GM19455 (cell line): Measurements from ENCODE around the gene SH3D19.

Source experiments
- ATAC-seq: cut with Tn5 transposase; IDR thresholded peaks from one replicate; pipeline ENCODE4 v1.9.1; 2021; ENCODE audit not compliant: unreplicated experiment

The SH3D19 gene

DNA sequence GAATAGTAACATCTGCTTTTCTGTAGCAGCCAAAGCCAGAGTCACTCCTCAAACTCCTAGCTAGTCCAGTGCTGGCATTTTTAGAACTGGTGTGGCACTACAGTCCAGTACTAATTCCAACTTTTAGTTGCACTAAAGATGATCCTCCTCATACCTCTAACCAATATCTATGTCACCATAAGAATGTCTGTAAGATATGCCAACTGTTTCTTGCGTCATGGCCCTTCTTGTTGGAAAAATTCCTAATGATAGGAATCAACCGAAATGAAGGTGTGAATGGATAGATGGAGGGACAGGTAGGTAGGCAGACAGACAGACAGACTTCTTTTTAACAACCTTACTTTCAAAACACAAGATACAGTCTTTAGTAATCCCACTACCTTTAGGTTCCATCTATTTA, 123.0 kb downstream of the SH3D19 start:
- no peak for ATAC-seq

DNA sequence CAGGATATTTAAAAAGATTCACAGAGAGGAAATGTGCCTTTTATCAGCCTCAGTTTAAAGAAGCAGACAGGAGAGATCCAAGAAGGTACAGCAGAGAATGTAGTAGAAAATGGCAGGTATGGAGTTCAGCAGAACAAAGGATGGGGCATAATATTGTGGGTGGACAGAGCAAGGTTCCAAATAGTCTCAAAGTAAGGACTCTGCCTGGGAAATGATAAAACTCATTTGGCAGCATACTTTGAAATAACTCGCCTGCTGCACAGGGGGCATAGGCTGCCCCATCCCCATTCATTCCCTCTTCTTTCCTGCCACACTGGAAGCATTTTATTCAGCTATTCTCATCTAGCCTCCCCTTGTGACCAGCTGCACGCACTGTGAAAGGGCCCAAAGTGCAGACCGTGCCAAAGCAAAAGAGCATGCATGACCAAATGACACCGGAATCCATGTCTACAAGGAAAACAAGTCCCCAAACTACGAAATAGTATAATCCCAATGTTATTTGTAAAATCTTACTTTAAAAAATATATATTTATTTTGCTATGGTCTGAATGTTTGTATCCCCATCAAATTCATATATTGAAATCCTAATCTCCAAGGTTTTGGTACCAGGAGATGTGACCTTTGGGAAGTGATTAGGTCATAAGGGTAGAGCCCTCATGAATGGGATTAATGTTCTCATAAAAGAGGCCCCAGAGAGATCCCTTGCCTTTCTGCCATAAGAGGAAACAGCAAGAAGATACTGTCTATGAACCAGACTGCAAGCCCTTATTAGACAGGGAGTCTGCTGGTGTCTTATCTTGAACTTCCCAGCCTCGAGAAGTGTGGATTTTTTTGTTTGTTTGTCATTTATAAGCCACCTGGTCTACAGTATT, 125.8 kb downstream of the SH3D19 start:
- ATAC-seq: no peak

DNA sequence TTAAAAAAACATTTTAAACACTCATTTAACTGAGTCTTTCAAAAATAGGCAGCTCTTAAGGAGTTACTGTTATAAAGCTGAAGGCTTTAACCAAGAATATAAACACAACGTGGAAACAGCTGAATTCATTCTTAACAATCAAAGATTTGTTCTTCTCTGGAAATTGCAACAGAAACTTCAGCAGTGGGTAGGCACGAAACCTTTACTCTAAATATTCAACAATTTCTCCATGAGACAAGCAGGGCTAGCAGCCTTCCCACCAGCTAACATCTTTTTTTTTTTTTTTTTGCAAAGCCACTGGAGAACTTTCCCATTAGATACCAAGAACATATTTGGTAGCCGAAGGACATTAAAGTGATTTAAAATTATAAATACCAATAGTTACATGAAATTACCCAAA, 126.7 kb downstream of the SH3D19 start:
- ATAC-seq: no peak

DNA sequence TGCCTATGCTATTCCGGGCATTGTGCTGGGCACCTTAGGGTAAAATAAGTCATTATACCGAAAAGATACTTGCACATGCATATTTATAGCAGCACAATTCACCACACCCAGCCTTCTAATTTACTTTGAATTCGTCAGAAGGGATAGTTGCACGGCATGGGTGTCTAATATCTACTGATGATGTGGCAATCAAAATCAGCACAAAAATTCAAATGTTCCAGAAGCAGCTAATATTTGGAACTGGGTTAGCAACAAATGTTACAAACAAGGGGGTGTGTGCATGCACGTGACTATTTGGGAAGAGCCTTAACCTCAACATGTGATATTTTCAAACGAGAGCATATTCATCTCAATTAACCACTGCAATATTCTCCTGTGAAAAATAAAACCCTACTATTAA, 128.2 kb downstream of the SH3D19 start:
- no peak for ATAC-seq

DNA sequence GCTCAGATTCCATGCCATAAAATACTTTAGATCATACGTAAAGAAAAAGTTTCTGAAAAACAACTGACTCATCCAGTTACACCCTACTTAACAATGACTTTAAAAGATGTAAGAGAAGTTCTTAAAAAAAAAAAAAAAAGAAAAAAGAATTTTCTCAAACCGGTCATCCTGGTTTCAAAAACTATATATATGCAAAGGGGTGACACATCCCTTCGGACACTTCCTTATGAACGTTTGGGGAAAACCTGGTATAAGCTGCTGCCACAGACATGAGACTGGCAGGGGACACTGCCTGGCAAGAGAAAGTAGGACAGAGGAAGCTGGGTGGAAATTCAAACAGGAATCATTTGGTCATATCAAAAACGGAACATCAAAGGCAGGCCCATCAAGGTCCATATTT, 129.6 kb downstream of the SH3D19 start:
- no peak for ATAC-seq

DNA sequence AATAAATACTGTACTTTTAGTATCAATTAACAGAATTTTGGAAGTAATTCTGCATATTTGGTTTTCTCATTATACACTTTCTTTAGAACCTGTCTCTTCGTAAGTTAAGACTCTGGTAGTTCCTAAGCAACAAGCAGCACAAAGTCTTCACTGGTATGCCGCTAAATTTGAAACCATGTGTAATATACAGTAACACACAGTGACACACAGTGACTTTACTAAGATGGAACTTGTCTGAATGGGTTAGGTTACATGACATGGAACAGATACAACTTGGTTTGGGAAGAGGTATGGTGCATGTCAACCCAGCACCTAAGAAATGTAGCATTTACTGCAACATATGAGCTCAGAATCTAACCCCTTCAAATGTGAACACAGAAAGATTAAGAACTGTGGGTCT, 132.0 kb downstream of the SH3D19 start:
- no peak for ATAC-seq

DNA sequence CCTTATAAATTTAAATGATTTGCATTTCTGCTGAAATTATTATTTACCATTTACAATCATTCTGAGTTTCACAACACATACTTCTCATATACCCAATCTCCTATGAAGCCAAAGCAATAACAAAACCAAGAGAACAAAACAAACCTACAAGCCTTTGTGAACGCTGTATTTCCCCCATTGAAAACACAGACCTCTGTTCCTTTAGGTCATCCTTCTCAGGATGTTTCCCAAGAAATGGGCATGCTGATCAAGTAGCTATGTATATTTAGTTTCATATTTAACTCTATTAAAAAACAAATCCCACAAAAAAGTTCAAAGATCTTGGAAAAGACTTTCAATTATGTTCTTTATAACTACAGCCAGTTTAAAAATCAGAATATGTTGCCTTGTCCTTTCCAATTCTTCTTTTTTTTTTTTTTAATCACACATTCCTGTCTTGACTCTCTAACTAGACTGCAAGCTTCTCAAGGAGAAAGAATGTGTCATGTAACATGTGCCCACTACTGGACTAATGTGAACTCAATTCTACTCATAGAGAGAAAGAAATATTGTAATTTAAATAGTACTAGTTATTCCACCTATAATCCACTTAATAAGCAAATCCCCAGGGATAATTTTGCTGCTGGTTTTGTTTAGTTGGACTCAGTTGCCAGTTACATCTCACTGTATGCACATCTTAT, 132.7 kb downstream of the SH3D19 start:
- no peak for ATAC-seq

DNA sequence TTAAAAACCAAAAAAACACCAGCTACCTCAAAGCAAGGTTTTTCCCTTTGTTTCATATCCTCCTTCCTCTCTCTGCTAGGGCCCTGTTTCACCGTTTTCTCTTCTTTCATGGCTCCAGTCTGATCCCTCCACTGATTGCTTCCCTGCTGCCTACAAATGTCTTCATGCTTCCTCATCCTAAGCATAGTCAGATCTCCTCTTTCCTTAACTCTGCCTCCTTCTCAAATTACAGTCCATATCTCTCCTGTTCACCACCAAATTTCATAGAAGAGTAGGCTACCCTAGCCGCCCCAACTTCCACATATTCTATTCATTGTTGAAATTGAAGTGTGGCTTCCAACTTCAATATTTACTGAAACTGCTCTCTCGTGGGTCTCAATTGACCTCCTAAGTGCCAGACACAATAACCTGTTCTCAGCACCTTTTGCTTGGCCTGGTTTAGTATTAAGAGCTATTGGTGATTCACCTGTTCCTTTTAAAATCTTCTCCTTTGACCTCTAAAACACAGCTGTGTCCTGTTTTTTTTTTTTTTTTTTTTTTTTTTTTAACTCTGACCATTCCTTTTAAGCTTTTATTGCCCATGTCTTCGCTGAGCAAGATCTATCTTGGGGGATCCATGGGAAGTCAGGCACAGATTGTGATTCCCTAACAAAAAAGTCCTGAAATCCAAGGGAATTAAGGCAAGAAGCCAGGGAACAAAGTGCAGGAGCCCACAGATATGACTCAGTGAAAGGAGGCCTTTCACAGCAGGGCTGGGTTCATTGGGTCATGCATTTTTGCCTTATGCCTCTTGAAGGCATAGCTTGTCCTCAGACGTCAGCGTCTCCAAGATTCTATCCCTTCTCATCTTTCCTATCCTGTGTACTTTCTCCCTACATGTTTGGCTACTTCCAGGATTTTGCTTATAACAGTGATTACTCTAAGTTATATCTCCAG, 140.6 kb downstream of the SH3D19 start:
- ATAC-seq: no peak

DNA sequence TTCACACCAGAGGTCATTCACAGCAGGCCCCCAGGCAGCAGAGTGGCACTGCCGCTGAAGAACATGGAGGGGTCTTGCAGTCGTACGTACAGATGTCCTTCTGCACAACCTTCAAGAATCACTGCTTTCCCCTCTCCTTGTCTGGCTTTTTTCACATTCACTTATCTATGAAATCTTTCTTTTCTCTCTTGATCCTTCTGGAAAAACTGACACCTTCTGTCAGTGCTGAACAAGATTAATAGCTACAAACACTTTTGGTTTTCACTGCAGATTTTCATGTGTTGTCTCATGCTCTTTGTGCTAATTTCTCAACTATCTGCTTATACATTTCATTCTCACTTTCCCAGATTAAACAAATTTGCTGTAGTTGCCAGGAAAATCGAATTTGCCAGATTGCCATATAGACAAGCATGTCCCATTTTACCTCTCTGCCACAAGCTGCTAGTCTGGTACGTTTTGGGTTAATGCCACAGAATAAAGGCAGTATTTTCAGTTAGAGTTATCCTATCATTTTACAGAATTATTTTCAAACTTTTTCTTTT, 142.9 kb downstream of the SH3D19 start:
- ATAC-seq: no peak

DNA sequence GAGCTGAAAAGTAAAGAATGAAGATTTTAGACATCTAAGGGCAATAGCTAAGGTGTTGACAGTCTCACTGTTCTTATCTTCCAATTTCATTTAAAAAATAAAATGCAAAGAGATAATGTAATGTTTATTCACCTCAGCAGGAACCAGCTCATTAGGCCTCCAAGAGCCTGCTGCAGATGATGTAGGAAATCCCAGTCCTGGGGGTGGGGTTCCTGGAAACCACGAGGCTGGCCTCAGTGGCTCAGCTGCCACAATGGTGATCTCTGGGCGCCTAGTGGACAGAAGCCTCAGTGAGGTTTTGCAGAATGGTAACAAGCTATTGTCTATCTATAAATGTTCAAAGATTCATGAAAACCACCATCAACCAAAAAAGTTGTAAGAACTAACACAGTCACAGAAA, 148.7 kb downstream of the SH3D19 start:
- no peak for ATAC-seq

DNA sequence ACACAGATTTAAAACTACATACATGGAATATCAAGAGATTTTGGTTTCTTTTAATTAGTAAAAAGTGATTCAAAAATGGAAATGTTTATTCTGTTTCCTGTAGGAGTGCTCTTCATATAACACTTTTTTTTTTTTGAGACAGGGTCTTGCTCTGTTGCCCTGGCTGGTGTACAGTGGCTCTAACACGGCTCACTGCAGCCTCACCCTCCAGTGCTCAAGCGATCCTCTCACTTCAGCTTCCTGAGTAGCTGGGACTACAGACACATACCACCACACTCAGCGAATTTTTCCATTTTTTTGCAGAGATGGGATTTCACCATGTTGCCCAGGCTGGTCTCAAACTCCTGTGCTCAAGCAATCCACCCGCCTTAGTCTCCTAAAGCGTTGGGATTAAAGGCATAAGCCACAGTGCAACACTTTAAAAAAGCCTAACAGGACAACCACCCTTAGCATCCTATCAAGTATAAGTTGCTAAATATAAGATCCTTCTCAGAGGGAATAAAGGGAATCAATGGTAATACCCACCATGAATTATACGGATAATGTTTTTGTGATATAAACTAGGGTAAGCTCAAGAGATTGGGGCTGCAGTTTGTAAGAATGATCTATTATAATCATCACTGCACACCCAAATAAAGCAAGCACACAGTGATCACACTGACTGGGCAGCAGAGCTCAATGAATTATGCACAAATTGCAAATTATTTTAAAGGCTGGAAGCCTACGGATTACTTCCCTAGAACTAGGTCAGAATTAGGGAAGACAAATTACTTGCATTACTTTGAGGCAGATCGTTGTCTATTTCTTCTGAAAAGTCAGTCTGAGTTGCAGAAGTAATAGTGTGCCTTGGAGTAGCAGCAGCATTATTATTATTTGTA, 149.4 kb downstream of the SH3D19 start:
- no peak for ATAC-seq

DNA sequence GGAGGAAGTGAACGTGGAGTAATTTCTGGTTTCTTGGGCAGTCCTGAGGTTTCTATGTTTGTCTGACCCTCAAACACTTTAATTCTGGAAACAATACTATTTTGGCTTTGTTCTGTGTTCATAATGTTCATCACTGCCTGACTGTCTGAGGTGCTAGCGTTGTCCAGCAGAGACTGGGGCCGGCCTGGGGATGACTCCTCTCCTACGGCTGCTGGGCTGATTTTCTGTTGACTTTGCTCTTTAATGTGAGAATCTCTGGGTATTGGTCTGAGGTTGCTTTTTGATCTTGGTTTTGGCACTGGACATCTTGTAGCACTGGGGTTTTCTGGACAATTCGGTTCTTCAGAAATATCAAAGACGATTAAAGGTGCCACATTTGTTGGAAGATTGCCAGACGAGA, 150.2 kb downstream of the SH3D19 start:
- ATAC-seq: no peak

DNA sequence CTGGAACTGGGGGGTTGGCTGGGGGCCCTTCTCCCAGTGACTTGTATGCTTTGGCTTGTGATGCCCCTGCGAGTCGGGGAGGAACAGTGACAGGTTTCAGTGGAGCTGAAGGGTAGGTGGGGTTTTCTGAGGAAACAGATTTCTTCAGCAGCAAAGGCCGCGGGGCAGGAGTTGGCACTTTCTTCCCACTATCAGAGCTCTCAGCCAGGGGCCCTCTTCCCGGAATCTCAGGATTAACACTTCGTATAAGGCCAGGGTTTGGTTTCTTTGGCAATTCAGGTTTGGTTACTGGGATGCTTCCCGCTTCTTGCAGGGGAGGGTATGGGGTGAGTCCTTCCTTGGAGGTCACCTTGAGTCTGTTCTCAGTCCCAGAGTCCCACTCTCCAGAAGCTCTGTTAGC, 150.6 kb downstream of the SH3D19 start:
- ATAC-seq: no peak

DNA sequence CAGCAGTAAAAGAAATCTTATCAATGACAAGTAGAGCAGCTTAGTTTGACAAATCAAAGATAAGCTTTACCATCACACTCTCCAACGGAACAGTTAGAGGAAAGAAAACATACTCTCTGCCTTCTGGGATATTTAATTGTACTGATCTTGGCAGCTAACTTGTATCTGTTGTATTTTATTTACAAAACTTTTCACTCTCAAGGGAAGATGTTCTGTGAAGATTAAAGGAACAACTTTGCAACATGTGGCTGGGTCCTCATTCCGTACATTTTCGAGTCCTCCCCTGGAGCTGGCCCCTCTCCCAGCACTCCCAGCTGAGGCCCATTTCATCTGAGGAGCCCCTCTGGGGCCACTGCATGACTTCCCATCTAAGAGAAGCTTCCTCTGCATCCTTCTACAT, 151.5 kb downstream of the SH3D19 start:
- no peak for ATAC-seq

DNA sequence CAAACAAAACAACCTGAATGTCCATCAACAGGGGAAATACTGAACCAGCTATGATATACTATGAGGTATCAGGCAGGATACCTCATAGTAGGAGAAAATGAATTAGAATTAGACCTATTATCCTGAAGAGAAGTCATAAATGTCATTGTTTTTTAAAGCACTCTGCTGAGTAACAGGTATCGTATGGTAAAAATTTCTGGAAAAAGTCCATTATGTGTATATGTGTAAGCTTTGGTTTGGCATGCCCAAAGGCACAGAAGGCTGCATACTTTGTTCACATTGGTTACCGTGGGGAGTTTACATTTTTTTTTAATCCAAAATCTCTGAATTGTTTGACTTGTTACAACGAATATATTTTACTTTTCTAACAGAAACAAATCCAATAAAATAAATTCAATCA, 155.5 kb downstream of the SH3D19 start:
- no peak for ATAC-seq

DNA sequence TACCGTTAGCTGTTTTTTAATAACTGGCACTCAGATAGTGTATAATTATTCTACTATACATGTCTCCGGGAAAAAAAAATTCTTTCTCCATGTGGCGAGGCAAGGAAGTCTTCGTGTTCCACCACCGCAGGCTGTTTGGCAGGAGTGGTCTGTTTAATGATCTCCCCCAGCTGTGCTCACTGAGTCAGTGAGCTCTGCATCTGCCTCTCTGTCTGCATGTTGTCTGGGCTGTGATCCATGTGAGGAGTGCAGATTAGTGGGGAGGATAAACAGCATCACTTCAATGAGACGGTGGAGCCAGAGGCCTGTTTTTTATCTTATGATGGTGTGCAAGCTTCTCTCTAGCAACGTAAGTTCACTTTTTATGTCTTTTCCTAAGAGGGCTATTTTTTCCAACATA, 156.2 kb downstream of the SH3D19 start:
- ATAC-seq: no peak

DNA sequence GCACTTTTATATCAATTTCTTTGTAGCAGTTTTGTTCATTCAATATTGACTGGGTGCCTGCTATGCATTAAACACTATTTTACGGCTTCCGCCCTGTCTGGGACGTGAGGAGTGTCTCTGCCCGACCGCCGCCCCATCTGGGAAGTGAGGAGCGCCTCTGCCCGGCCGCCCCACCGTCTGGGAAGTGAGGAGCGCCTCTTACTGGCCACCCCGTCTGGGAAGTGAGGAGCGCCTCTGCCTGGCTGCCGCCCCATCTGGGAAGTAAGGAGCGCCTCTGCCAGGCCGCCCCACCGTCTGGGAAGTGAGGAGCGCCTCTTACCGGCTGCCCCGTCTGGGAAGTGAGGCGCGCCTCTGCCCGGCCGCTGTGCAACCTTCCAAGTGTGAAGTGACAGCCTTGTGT, 157.8 kb downstream of the SH3D19 start:
- no peak for ATAC-seq

DNA sequence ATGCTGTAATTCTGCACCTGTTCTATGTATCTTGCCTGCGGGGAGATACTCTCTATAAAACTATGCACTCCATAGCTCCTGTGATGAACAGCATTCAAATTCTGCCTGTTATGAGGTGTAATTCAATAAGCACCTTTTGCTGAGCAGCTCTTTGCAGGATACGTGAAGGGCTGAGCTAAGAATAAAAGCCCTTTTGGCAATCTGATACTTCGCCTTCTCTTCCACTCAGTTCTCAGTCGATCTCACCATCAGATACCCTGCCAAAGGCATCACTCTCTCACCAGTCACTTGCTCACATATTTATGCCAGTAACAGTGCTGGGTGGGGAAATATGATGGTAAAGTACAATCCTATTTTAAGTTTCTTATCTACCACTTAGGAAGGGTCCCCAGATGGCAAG, 158.8 kb downstream of the SH3D19 start:
- ATAC-seq: no peak

DNA sequence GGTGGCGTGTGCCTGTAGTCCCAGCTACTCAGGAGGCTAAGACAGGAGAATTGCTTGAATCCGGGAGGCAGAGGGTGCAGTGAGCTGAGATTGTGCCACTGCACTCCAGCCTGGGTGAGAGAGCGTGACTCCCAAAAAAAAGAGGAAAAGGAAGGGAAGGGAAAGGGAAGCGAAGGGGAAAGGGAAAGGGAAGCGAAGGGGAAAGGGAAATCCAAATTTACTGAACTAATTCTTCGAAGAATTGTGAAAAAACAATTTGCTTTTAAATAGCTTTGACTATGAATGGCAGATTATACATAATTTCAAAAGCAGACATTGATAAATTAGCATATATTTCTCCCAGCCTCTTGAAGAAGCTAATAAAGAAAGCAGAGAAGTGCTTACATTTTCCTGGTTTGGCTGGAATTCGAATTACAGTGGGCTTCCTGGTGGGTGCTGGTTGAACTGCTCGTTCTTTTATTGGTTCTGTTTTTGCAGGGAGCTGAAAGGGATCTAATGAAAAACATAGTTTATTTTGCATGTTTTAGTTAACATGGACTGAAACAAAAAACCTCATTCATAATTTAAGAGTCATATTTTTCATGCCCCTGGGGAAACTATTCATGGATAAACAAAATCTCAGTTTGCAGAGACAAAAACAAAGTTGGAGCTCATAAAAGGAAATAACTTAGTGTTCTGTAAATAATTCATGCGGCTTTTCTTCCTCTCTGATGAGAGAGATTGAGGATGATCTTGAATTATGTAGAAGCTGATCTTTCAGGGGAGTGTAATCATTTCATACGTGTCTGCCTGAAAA, 160.0 kb downstream of the SH3D19 start:
- no peak for ATAC-seq
